Activated CD8-positive, alpha-beta memory T cell treated with anti-CD3 and anti-CD28 coated beads, Interleukin-2, amount 50 U/mL, for 4 hours (primary cell): ENCODE measurements around the gene GAL3ST2.
A peak's percentile ranks its signal among the peaks of the same experiment; 100 is the strongest.
"Not testable (repeated sequence)": the region's sequence is repeated elsewhere in the genome, so short reads cannot be mapped to it uniquely, and the experiment has no call there.

ENCODE experiments used
- DNase-seq: peaks from one replicate; pipeline ENCODE4 v3.0.0-alpha.2; 2020

Gene GAL3ST2

GRCh38 chr2:241796209-241796608 is 19.6 kb downstream of the GAL3ST2 start:
- no peak for DNase-seq

- DNase-seq = no peak
Observed at GRCh38 chr2:241796610-241797138, 20.1 kb downstream of the GAL3ST2 start.

- DNase-seq = no peak
Observed at GRCh38 chr2:241797441-241798080, 20.9 kb downstream of the GAL3ST2 start.

GRCh38 chr2:241798081-241798630 is 21.5 kb downstream of the GAL3ST2 start:
- DNase-seq = no peak

GRCh38 chr2:241798631-241799521 is 22.3 kb downstream of the GAL3ST2 start:
- peak; percentile 14 for DNase-seq

GRCh38 chr2:241799522-241800197 is 23.0 kb downstream of the GAL3ST2 start:
- no peak for DNase-seq

- not testable (repeated sequence) for DNase-seq
Observed at GRCh38 chr2:241800198-241800903, 23.7 kb downstream of the GAL3ST2 start.

- peak; percentile 13 for DNase-seq
Observed at GRCh38 chr2:241801611-241802420, 25.2 kb downstream of the GAL3ST2 start.

GRCh38 chr2:241802421-241803318 is 26.0 kb downstream of the GAL3ST2 start:
- DNase-seq = no peak

GRCh38 chr2:241803387-241804325 is 27.0 kb downstream of the GAL3ST2 start:
- peak; percentile 48 for DNase-seq

- peak; percentile 27 for DNase-seq
Observed at GRCh38 chr2:241804326-241805229, 28.0 kb downstream of the GAL3ST2 start.

GRCh38 chr2:241806217-241806616 is 29.6 kb downstream of the GAL3ST2 start:
- not testable (repeated sequence) for DNase-seq

- no peak for DNase-seq
Observed at GRCh38 chr2:241808051-241808720, 31.6 kb downstream of the GAL3ST2 start.

GRCh38 chr2:241808721-241809382 is 32.2 kb downstream of the GAL3ST2 start, which contains the start of gene NEU4:
Gene NEU4, plus strand, starts transcription at chr2:241809193. Its CDS starts 5,292 bp downstream, at chr2:241814485.
- DNase-seq = no peak

- no peak for DNase-seq
Observed at GRCh38 chr2:241809383-241810306, 33.0 kb downstream of the GAL3ST2 start.
